NCI-H146 treated with DMSO at 0.1 percent for 48 hours (cell line): ENCODE data around the gene FOXP4.
"Not testable (repeated sequence)": the region's sequence is repeated elsewhere in the genome, so short reads cannot be mapped to it uniquely, and the experiment has no call there.

ENCODE experiments used
- DNase-seq: peaks from one replicate; lab custom pipeline; 2025; ENCODE audit not compliant: unreplicated experiment; lab: John Stamatoyannopoulos, UW

Gene FOXP4

GRCh38 chr6:41596807-41597206 lies 50.6 kb downstream of the FOXP4 start:
- no peak for DNase-seq

DNA sequence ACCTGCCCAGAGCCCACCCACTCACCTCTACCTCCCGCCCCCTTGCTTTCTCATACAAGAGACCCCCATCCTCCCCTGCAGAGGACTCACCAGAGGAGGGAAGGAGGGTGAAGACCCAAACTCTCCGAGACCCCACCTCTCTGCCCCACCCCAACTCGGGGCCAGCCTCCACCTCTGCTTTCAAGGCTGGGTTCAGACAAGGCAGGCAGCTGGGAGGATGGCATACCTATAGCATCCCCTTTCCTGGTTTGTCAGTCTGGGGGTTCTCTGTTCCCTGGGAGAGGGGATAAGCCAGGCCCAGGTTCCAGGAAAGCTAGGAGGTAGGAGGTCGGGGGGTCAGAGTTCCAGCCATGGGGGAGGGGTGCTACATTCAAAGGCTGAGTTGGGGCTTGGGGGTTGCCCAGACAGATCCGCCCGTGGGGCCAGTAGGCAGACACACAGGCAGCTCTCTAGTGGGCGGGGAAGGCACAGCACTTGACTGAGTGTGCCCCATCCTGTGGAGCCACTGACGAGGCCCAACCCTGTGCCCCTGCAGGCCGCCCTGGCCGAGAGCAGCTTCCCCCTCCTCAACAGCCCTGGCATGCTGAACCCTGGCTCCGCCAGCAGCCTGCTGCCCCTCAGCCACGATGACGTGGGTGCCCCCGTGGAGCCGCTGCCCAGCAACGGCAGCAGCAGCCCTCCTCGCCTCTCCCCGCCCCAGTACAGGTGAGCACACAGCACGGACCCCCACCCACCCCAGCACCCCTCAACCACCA lies 51.2 kb downstream of the FOXP4 start:
- DNase-seq = no peak

DNA sequence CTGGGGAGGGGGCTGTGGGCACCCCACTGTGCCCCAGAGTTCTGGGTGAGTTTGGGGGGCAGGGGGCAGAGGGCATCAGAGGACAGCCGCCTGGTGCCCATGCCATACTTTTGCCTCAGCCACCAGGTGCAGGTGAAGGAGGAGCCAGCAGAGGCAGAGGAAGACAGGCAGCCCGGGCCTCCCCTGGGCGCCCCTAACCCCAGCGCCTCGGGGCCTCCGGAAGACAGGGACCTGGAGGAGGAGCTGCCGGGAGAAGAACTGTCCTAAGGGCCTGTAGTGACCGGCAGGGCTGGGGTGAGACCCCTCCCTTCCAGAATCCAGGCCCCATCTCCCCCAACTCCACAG lies 52.5 kb downstream of the FOXP4 start:
- no peak for DNase-seq

GRCh38 chr6:41599015-41599851 lies 53.1 kb downstream of the FOXP4 start:
- no peak for DNase-seq

DNA sequence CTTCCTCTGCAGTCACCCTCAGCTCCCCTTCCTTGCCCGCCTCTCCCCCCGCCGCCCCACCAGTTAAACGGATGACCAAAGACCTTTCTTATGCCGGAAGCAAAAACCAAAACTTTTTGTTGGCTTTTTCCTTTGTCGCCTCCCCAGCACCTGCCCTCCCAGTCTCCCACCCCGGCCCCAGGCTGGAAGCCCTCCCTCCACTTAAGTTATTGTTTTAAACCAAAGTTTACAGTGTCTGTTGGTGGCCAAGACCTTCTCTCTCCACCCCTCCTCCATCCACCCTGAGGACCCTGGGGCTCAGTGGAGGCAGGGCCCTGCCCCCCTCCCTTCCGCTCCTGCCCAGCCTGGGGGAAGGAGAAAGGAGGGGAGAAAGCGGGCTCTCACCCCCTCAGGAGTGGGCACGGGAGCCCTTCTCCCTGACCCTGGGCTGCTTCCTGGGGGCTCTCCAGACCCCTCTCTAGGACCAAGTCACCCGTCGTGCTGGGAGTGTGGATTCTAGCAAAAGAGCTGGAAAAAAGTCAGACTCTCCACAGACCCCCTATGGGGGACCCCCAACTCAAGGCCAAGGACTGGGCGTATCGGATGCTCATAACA lies 53.8 kb downstream of the FOXP4 start:
- no peak for DNase-seq

DNA sequence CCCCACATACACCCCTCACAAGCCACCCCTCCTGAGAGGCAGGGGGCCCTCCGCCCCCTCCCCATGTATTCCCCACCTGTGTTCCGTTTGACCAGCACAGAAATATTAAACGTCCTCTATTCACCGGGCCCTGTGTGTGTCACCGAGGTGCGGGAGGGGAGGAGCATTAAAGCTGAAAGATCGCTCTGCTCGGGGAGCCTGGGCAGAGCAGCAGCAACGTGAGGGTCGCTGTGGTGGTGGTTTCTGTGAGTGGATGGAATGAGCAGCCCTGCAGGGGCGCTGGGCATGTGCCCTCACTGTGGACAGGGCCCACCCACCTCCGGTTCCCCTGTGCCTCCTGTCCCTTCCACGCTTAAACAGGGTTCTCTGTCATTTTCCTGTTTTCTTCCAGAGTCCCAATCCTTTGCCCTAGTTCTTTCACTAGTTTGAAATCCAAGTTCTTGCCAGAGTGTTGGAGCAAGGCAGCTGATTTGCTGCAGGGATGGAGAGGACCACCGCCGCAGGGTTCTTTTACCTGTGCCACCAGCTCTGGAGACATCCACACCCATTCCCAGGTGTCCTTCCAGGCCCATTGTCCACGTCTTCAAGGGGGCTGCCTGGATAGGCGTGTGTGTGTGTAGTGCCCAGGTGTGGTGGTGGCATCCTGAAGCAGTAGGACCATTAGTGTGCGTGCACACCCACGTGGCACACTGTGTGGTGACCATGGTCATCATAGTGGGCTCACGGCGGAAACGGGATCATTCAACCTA lies 54.5 kb downstream of the FOXP4 start:
- no peak for DNase-seq

DNA sequence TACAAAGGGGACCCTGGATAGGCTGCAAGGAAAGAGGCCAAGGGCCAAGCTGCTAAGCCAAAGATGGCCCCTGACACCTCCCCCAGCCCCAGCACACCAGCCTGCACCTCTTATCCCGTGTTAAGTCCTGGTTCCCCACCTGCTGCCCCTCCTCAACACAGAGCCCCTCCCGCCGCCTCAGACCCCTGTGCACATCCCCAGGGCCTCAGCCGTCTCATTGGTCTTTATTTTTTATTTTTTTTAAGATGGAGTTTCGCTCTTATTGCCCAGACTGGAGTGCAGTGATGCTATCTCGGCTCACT lies 55.0 kb downstream of the FOXP4 start:
- DNase-seq = no peak

DNA sequence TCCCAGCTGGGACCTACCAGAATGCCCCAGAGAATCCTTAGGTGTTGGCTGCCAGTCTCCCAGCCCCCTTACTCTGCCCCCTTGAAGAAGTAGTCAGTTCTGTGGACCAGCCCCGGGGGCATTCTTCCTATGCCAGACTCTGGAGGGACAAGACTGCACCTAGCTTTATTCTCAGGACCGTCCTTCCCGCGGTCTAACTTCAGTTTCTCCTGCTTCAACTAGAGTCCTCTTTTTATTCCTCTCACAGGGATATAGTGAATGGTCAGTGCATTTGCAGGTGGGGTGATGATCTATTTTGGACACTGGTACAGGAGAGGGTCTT lies 56.2 kb downstream of the FOXP4 start:
- DNase-seq = no peak

- DNase-seq = peak; percentile 87
Observed at GRCh38 chr6:41602864-41603608, 56.9 kb downstream of the FOXP4 start.

DNA sequence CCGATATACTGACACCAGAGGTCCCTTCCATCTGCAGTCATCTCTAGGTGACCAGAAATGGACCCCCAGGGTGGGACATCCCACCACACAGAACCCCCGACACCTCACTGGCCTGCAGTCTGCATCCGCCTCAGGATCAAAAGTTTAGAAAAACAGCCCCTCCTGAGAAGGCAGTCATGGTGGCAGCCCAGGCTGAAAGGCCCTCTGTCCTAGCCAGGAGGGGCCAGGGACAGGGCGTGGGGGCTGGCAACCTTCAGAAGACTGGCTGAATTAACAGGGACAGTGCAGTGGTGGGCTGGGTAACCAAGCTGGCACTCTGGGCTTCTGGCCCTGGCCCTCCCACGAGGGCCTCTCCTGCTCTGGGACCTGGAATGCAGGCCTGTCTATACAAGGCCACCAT lies 57.8 kb downstream of the FOXP4 start:
- DNase-seq = no peak

GRCh38 chr6:41605649-41606048 lies 59.5 kb downstream of the FOXP4 start:
- no peak for DNase-seq

- no peak for DNase-seq
Observed at GRCh38 chr6:41607036-41607435, 60.9 kb downstream of the FOXP4 start.

DNA sequence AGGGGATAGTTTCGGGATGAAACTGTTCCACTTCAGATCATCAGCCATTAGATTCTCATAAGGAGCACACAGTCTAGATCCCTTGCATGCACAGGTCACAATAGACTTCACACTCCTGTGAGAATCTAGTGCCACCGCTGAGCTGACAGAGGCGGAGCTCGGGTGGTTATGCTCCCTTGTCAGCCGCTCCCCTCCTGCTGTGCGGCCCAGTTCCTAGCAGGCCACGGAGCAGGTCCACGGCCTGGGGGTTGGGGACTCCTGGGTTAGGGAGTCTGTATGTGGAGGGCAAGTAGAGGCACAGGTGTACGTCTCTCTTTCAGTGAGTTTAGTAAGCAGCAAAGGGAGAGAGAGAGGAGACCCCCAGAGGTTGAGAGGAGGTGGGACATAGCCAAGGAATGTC lies 61.6 kb downstream of the FOXP4 start:
- no peak for DNase-seq

DNA sequence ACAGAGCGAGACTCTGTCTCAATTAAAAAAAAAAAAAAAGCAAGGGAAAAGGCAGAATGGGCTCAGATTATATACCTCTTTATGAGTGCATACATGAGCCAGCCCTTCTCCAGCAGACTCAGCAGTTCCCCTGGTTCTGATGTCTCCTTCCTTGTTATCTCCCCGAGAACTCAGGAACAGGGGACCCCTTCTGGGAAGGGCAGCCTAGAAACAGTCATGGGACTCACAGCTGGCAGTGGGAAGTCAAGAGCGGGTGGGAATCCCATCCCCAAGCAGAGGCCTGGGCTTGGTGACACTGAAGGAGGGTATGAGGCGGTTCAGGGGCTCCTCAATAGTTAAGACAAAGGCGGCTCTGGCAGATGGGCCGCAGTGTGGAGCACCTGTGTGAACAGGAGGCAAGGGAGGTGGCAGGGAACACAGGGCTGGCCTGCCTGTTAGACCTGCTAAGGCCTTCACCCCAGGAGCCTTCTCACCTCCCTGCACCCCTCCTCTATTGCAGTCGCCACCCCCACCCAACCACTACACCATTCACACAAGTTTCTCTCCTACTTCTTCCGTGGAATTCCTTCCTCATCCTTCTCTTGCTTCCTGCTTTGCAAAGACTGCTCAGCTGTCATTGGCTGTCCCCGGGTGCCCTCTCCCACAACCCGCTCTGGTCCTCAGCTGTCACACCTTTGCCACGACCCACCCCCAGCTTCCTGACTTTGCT lies 62.4 kb downstream of the FOXP4 start:
- no peak for DNase-seq

GRCh38 chr6:41614715-41615114 lies 68.5 kb downstream of the FOXP4 start:
- DNase-seq = no peak

GRCh38 chr6:41615311-41615710 lies 69.1 kb downstream of the FOXP4 start:
- DNase-seq = no peak

- DNase-seq = no peak
Observed at GRCh38 chr6:41618598-41618997, 72.4 kb downstream of the FOXP4 start.

GRCh38 chr6:41619193-41619592 lies 73.0 kb downstream of the FOXP4 start:
- DNase-seq = not testable (repeated sequence)

GRCh38 chr6:41621367-41621766 lies 75.2 kb downstream of the FOXP4 start:
- no peak for DNase-seq

- DNase-seq = no peak
Observed at GRCh38 chr6:41621802-41622201, 75.6 kb downstream of the FOXP4 start.
